H9 (cell line): Measurements from ENCODE around the gene APRT. TPM values are rescaled to one million over a fixed set of nuclear protein-coding genes. Genes with fewer than 3 reads are reported as not detected.

Source experiments
- DNase-seq: peaks from one replicate; pipeline ENCODE4 v3.0.0-alpha.2; 2017
- H2AFZ ChIP-seq: one replicate; pipeline ENCODE4 v1.6.1; 2013; ENCODE audit warnings: mild to moderate bottlenecking, low read length, control low read depth, moderate library complexity
- H2AK5ac ChIP-seq: 2 replicates; pipeline ENCODE4 v1.6.1; 2013; ENCODE audit warnings: low read length, control low read depth, mixed read lengths; ENCODE audit not compliant: insufficient read length
- H2BK120ac ChIP-seq: one replicate; pipeline ENCODE4 v1.6.1; 2013; ENCODE audit warnings: low read depth, mild to moderate bottlenecking, low read length, control low read depth, inconsistent platforms; ENCODE audit not compliant: poor library complexity, severe bottlenecking
- H2BK12ac ChIP-seq: 2 replicates; pipeline ENCODE4 v1.6.1; 2013; ENCODE audit warnings: low read length, control low read depth, mixed read lengths, low read depth; ENCODE audit not compliant: insufficient read length
- H2BK15ac ChIP-seq: 2 replicates; pipeline ENCODE4 v1.6.1; 2013; ENCODE audit warnings: low read depth, low read length, control low read depth
- H2BK20ac ChIP-seq: one replicate; pipeline ENCODE4 v1.6.1; 2013; ENCODE audit warnings: low read depth, mild to moderate bottlenecking, low read length, control low read depth, inconsistent platforms; ENCODE audit not compliant: poor library complexity, severe bottlenecking
- H2BK5ac ChIP-seq: 2 replicates; pipeline ENCODE4 v1.6.1; 2013; ENCODE audit warnings: low read length, control low read depth, mixed read lengths; ENCODE audit not compliant: insufficient read length
- H3K14ac ChIP-seq: 2 replicates; pipeline ENCODE4 v1.6.1; 2013; ENCODE audit warnings: low read length, control low read depth; ENCODE audit not compliant: insufficient read depth
- H3K18ac ChIP-seq: 2 replicates; pipeline ENCODE4 v1.6.1; 2013; ENCODE audit warnings: low read depth, mild to moderate bottlenecking, mixed read lengths, low read length, control low read depth; ENCODE audit not compliant: insufficient read length
- H3K23ac ChIP-seq: 2 replicates; pipeline ENCODE4 v1.6.1; 2013; ENCODE audit warnings: low read length, control low read depth, mixed read lengths, low read depth; ENCODE audit not compliant: insufficient read length
- H3K23me2 ChIP-seq: 2 replicates; pipeline ENCODE4 v1.6.1; 2013; ENCODE audit warnings: low read depth, mild to moderate bottlenecking, mixed read lengths, low read length, control low read depth; ENCODE audit not compliant: insufficient read length, poor library complexity, severe bottlenecking
- H3K27ac ChIP-seq: 2 replicates; pipeline ENCODE4 v1.5.1; 2013; ENCODE audit warnings: low read length, control low read depth, mixed read lengths, low read depth; ENCODE audit not compliant: insufficient read length
- H3K27me3 ChIP-seq: 2 replicates; pipeline ENCODE4 v1.6.1; 2013; ENCODE audit warnings: low read length, control low read depth, inconsistent platforms; ENCODE audit not compliant: insufficient read depth
- H3K4ac ChIP-seq: 2 replicates; pipeline ENCODE4 v1.6.1; 2013; ENCODE audit warnings: low read depth, mild to moderate bottlenecking, control low read depth, inconsistent platforms, low read length, moderate library complexity
- H3K4me1 ChIP-seq: 2 replicates; pipeline ENCODE4 v1.6.1; 2013; ENCODE audit warnings: low read length, control low read depth, inconsistent platforms; ENCODE audit not compliant: insufficient read depth
- H3K4me2 ChIP-seq: 2 replicates; pipeline ENCODE4 v1.6.1; 2013; ENCODE audit warnings: low read length, control low read depth, mixed read lengths; ENCODE audit not compliant: insufficient read length, insufficient read depth
- H3K56ac ChIP-seq: 2 replicates; pipeline ENCODE4 v1.6.1; 2013; ENCODE audit warnings: low read depth, mild to moderate bottlenecking, mixed read lengths, low read length, control low read depth; ENCODE audit not compliant: insufficient read length
- H3K79me1 ChIP-seq: 2 replicates; pipeline ENCODE4 v1.6.1; 2013; ENCODE audit warnings: low read depth, mild to moderate bottlenecking, moderate library complexity, low read length, control low read depth, inconsistent platforms; ENCODE audit not compliant: insufficient read depth, poor library complexity, severe bottlenecking
- H3K79me2 ChIP-seq: 2 replicates; pipeline ENCODE4 v1.6.1; 2013; ENCODE audit warnings: low read length, control low read depth, inconsistent platforms; ENCODE audit not compliant: insufficient read depth
- H3K9ac ChIP-seq: 2 replicates; pipeline ENCODE4 v1.6.1; 2013; ENCODE audit warnings: low read length, control low read depth, mixed read lengths; ENCODE audit not compliant: insufficient read length; ENCODE audit errors: extremely low read depth
- H3K9me3 ChIP-seq: one replicate; pipeline ENCODE4 v1.6.1; 2013; ENCODE audit warnings: low read depth, low read length, inconsistent platforms; ENCODE audit not compliant: control insufficient read depth
- H3T11ph ChIP-seq: one replicate; pipeline ENCODE4 v1.6.1; 2013; ENCODE audit warnings: mild to moderate bottlenecking, low read length, control low read depth, inconsistent platforms
- H4K20me1 ChIP-seq: one replicate; pipeline ENCODE4 v1.6.1; 2013; ENCODE audit not compliant: control insufficient read depth, insufficient read length, insufficient read depth
- H4K5ac ChIP-seq: 2 replicates; pipeline ENCODE4 v1.6.1; 2013; ENCODE audit warnings: low read depth, mild to moderate bottlenecking, mixed read lengths, low read length, control low read depth; ENCODE audit not compliant: insufficient read length
- H4K8ac ChIP-seq: replicated peaks from 2 replicates; pipeline ENCODE4 v1.6.1; 2013; ENCODE audit warnings: low read length, control low read depth, mixed read lengths, low read depth; ENCODE audit not compliant: insufficient read length
- H4K91ac ChIP-seq: 2 replicates; pipeline ENCODE4 v1.6.1; 2013; ENCODE audit warnings: low read depth, mild to moderate bottlenecking, moderate library complexity, mixed read lengths, low read length, control low read depth; ENCODE audit not compliant: insufficient read length
- H3K27ac Mint-ChIP-seq, 3 experiments: 2 replicates in 2 of 3; 3 replicates in 1 of 3; pipeline ENCODE4 v1.8.0; 2020 to 2021; ENCODE audit warnings: mixed read lengths in 3 of 3, mild to moderate bottlenecking in 1 of 3, moderate library complexity in 1 of 3
- H3K27me3 Mint-ChIP-seq: 2 replicates; pipeline ENCODE4 v1.8.0; 2021; ENCODE audit warnings: low read depth, mild to moderate bottlenecking, moderate library complexity, mixed read lengths
- H3K36me3 Mint-ChIP-seq, 3 experiments: 2 replicates in 2 of 3; 3 replicates in 1 of 3; pipeline ENCODE4 v1.8.0; 2020 to 2021; ENCODE audit warnings: low read depth in 3 of 3, mixed read lengths in 3 of 3; ENCODE audit not compliant: insufficient read depth in 1 of 3
- H3K4me1 Mint-ChIP-seq, 2 experiments: 2 replicates each; pipeline ENCODE4 v1.8.0; 2020; ENCODE audit warnings: mixed read lengths in 2 of 2
- H3K4me3 Mint-ChIP-seq, 2 experiments: 2 replicates in 1 of 2; 3 replicates in 1 of 2; pipeline ENCODE4 v1.8.0; 2020 to 2021; ENCODE audit warnings: mild to moderate bottlenecking in 2 of 2, mixed read lengths in 2 of 2, moderate library complexity in 1 of 2
- H3K9me3 Mint-ChIP-seq, 2 experiments: 2 replicates in 1 of 2; 3 replicates in 1 of 2; pipeline ENCODE4 v1.8.0; 2020; ENCODE audit warnings: mild to moderate bottlenecking in 2 of 2, mixed read lengths in 2 of 2, moderate library complexity in 1 of 2
- CTCF ChIP-seq: fragments of 200-600 bp; sonication (generic); conservative IDR thresholded peaks from 3 replicates; pipeline ENCODE4 v1.8.0; 2021; ENCODE audit warnings: antibody characterized with exemption, mild to moderate bottlenecking
- WGBS: extraction: QIAGEN DNeasy Blood & Tissue Kit; methylation state at CpG from one replicate; pipeline ENCODE4 v1.1.7; 2013; ENCODE audit warnings: missing lambda C conversion rate, low lambda C conversion rate, mixed read lengths; ENCODE audit not compliant: insufficient read length; ENCODE audit errors: extremely low coverage; 5-methylcytosine and 5-hydroxymethylcytosine counted together
- total RNA-seq: library from RNA; stranded (reverse); gene quantifications from 2 replicates; pipeline ENCODE4 v1.2.1, GENCODE V29; 2021

APRT gene
- total RNA-seq, 1 experiment from 2014 or later: 246 TPM

GRCh38 chr16:88843256-88843655, 31.5 kb upstream of the APRT start:
- DNase-seq: no peak
- Histone ChIP-seq H3K9ac (no peak overlapping the region), H3K4ac (no peak overlapping the region), H2BK20ac (no peak overlapping the region), H3K4me2 (no peak overlapping the region), H2BK15ac (no peak overlapping the region), H3K27me3 (no peaks in the 10 kb centered on the region), H2BK5ac (no peak overlapping the region), H3K56ac (no peak overlapping the region), H3K79me2 (no peaks in the 10 kb centered on the region), H3K14ac (no peak overlapping the region), H3K23me2 (no peaks in the 10 kb centered on the region), H3K4me1 (no peaks in the 10 kb centered on the region), H4K8ac (no peak overlapping the region), H2BK12ac (no peak overlapping the region), H4K91ac (no peak overlapping the region), H3K9me3 (no peaks in the 10 kb centered on the region), H3K79me1 (no peaks in the 10 kb centered on the region), H4K5ac (no peak overlapping the region), H3K18ac (no peak overlapping the region), H2AK5ac (no peak overlapping the region), H3K23ac (no peak overlapping the region), H4K20me1 (no peaks in the 10 kb centered on the region), H2BK120ac (no peak overlapping the region), H2AFZ (no peak overlapping the region), H3T11ph (no peak overlapping the region), H3K27ac (no peak overlapping the region)
- Mint-ChIP-seq H3K9me3 (no peaks in the 10 kb centered on the region), H3K36me3 (peaks cover 4 to 11% (median 9%) of the 10 kb centered on the region in 3 experiments; a peak in 6 of 7 replicates), H3K27ac (no peak overlapping the region), H3K27me3 (no peaks in the 10 kb centered on the region), H3K4me1 (no peaks in the 10 kb centered on the region), H3K4me3 (no peak overlapping the region)
- TF ChIP-seq CTCF: no peak
- no CpG with 5 or more reads among the region's 20 CpGs for WGBS
